ENCODE data around the gene EHMT1.

EHMT1 gene

GRCh38 chr9:137648396-137648795 is 29.6 kb downstream of the EHMT1 start:
- DNase-seq: no peak

- DNase-seq: no peak
Measured at GRCh38 chr9:137649553-137649952, 30.7 kb downstream of the EHMT1 start.

- no peak for DNase-seq
Measured at GRCh38 chr9:137650259-137650658, 31.5 kb downstream of the EHMT1 start.

- no peak for DNase-seq
Measured at GRCh38 chr9:137650779-137651178, 32.0 kb downstream of the EHMT1 start.

GRCh38 chr9:137656416-137656815 is 37.6 kb downstream of the EHMT1 start:
- DNase-seq: no peak

- no peak for DNase-seq
Measured at GRCh38 chr9:137657606-137658005, 38.8 kb downstream of the EHMT1 start.

GRCh38 chr9:137658781-137659180 is 40.0 kb downstream of the EHMT1 start:
- DNase-seq: no peak

- no peak for DNase-seq
Measured at GRCh38 chr9:137660144-137660543, 41.3 kb downstream of the EHMT1 start.

- no peak for DNase-seq
Measured at GRCh38 chr9:137663584-137663983, 44.8 kb downstream of the EHMT1 start.

GRCh38 chr9:137664676-137665075 is 45.9 kb downstream of the EHMT1 start:
- no peak for DNase-seq

- DNase-seq: no peak
Measured at GRCh38 chr9:137665226-137665625, 46.4 kb downstream of the EHMT1 start.

GRCh38 chr9:137665697-137666512 is 47.1 kb downstream of the EHMT1 start:
- no peak for DNase-seq

- no peak for DNase-seq
Measured at GRCh38 chr9:137666513-137666822, 47.7 kb downstream of the EHMT1 start.

GRCh38 chr9:137666955-137667670 is 48.3 kb downstream of the EHMT1 start:
- DNase-seq: no peak

- no peak for DNase-seq
Measured at GRCh38 chr9:137668203-137668602, 49.4 kb downstream of the EHMT1 start.

- DNase-seq: no peak
Measured at GRCh38 chr9:137669261-137669672, 50.5 kb downstream of the EHMT1 start.

GRCh38 chr9:137670391-137671195 is 51.8 kb downstream of the EHMT1 start:
- no peak for DNase-seq

GRCh38 chr9:137671196-137671538 is 52.4 kb downstream of the EHMT1 start:
- DNase-seq: no peak

GRCh38 chr9:137671721-137672120 is 52.9 kb downstream of the EHMT1 start:
- no peak for DNase-seq

- DNase-seq: peak; percentile 38
Measured at GRCh38 chr9:137672907-137673791, 54.3 kb downstream of the EHMT1 start.

- DNase-seq: no peak
Measured at GRCh38 chr9:137673886-137674285, 55.1 kb downstream of the EHMT1 start.

GRCh38 chr9:137674307-137674975 is 55.6 kb downstream of the EHMT1 start:
- no peak for DNase-seq
